NCI-H2171 (cell line): ENCODE measurements around the gene JDP2.
"Not testable (repeated sequence)": the region's sequence is repeated elsewhere in the genome, so short reads cannot be mapped to it uniquely, and the experiment has no call there.

Experiments
- DNase-seq: peaks from one replicate; lab custom pipeline; 2025; lab: John Stamatoyannopoulos, UW

The JDP2 gene

GRCh38 chr14:75456069-75456996 lies 28.5 kb downstream of the JDP2 start:
- no peak for DNase-seq

- no peak for DNase-seq
These were observed 29.1 kb downstream of the JDP2 start for GRCh38 chr14:75456997-75457335.

GRCh38 chr14:75457648-75458165 lies 29.9 kb downstream of the JDP2 start:
- DNase-seq: no peak

DNA sequence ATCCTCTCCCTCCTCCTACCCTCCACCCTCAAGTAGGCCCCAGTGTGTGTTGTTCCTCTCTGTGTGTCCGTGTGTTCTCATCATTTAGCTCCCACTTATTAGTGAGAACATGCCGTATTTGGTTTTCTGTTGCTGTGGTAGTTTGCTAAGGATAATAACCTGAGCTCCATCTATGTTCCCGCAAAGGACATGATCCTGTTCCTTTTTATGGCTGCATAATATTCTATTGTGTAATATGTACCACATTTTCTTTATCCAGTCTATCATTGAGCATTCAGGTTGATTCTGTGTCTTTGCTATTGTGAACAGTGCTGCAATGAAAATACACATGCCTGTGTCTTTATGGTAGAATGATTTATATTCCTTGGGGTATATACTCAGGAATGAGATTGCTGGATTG lies 30.5 kb downstream of the JDP2 start:
- DNase-seq: no peak

- no peak for DNase-seq
These were observed 31.4 kb downstream of the JDP2 start for GRCh38 chr14:75459099-75459741.

DNA sequence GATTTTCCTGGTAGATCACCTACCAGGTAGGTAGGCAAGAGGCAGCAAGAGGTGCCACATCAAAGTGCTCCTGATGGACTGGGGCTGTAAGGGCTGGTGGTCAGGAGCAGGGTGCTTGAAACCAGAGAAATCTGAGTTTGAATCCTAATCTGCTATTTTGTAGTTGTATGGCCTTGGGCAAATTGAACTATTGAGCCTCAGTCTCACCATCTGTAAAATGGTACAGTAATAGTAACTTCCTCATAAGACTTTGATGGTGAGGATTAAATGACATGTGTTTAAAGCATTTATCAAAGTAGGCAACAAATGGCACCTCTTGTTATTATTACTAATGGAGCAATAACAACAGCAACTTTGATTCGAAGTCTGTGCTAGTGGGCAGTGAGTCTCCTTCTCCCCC lies 32.0 kb downstream of the JDP2 start:
- no peak for DNase-seq

DNA sequence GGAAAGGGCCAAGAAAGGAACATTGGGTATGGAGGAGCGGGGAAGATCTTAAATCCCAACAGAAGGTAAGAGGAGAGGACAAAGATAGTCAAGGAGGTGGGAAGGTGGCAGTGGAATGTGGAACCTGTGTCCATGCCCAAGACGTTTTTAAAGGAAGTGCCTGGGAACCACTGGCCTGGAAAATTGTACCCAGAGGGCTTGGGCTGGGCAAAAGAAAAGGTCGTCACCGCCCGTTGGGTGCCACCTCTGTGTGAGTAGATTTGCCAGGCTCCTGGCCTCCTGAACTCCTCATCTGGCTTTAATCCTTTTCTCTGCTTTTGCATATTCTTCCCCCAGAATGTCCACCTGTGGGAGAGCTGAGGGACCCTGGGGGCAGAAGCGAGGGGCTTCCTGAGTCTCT lies 32.6 kb downstream of the JDP2 start:
- DNase-seq: no peak

DNA sequence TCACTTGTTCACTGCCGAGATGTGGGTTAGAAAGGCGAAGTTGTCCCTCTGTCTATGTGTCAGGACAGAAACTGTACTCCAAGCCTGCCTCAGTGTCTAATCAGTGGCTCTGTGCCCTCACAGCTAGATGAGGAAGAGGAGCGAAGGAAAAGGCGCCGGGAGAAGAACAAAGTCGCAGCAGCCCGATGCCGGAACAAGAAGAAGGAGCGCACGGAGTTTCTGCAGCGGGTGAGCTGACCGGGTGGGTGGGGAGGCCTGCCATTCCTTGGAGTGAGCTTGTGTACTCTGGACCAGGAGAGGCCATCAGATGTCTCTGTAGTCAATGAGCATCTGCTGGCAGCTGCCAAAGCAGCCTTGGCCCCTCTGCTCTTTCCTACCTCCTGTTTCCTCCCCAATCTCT lies 33.5 kb downstream of the JDP2 start:
- DNase-seq: no peak

DNA sequence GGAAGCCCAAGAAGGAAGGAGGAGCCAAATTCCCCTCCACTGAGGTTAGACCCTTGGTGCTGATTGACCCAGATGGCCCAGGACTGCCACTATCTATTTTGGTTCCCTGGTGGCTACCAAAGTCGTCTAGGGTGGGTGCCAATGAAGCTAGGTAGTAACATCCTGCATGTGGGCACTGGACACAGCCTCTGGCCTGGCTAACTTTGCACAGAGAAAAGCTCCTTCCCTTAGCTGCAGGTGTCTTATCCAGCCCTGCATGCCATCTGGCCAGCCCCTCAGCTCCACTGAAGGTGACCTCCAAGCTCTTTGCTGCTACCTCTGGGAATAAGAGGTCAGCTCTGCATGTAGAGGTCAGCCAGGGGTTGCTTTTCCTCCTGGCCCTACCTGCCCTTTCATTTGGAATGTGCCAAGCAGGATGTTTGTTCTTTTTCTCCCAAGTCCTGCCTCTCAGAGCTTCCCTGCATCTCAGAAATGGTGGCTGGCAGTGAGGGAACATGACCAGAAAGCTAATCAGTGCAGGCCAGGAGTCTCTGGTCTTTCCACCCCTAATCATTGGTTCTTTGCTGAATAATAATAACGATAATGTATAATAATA lies 34.0 kb downstream of the JDP2 start:
- no peak for DNase-seq

DNA sequence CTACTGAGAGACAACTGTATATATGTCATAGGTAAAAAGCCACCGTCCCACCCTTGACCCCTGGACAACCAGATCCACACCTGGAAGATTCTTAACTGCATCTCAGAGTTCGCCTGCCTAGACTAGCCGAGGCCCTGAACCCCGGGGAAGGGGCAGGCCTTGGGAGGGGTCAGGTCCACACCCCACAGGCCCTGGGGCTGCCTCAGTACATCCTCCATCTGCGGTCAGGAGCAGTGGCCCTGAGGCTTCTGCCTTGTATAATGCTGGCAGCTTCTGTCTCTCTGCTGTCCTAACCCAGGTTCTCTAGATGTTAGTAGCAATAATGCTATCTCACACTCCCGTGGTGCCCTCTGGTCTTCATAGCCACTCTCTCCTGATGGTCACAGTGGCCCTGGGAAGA lies 36.8 kb downstream of the JDP2 start:
- DNase-seq: no peak

- DNase-seq: no peak
These were observed 39.9 kb downstream of the JDP2 start for GRCh38 chr14:75467763-75468162.

DNA sequence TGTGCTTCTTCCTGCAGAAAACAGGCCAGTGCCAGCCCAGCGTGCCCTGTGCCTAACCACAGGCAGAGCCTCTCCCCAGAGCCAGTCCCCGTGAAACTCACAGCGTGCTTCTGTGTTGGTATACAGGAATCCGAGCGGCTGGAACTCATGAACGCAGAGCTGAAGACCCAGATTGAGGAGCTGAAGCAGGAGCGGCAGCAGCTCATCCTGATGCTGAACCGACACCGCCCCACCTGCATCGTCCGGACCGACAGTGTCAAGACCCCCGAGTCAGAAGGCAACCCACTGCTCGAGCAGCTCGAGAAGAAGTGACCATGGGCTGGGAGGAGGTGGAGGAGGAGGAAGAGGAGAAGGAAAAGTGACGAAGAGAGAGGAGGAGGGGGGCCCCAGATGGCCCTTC lies 41.3 kb downstream of the JDP2 start:
- DNase-seq: no peak

GRCh38 chr14:75469606-75470237 lies 41.9 kb downstream of the JDP2 start:
- no peak for DNase-seq

- DNase-seq: no peak
These were observed 42.5 kb downstream of the JDP2 start for GRCh38 chr14:75470238-75470797.

GRCh38 chr14:75471059-75471458 lies 43.2 kb downstream of the JDP2 start:
- DNase-seq: no peak

DNA sequence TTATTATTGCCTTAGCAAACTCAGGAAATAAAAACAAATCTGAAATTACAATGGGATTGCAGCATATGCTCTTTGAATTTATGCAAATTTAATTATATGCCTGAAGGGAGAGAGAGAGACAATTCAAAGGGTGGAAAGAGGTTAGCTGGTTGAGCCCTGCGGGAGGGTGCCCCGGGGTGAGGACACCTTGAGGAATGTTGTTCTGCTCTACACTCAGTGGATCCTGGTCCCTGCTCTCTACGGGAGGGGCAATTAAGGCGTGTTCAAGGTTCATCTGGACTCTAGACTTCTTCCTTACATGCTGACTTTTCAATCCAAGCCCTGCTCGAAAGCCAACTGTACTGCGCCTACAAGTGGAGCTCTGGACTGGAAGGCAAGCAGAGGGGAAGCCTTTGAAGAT lies 46.3 kb downstream of the JDP2 start:
- not testable (repeated sequence) for DNase-seq

DNA sequence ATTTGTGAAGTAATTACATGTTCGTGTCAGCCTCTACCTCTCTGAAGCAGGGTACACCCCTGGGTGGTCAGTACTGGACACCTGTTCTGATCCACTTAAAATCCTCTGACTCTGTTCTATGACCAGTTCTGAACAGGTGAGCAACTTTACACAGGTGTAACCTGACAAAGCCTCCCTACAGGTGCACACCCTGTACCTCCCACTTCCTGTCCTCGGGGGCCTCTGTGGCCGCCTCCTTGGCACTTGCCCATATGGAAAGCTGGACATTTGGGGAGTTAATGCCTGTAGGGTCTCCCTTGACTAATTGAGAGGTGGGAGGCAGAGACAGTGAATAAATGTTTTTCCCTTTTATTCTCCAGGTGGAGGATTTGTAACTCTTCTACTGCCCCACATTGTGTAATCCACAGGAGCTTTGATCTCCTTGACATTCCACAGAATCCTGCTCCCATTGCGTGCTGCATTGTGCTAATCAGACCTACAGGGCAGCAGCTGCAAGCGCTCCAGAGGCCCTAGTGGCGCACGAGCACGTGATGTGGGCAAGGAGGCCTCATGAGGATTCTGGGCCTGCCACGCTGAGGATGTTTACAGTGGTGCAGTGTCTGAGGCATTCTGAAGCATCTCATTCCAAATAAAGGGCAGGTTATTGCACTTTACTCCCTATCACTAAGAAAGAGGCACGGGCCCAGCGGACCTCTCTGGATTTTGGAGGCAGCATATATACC lies 48.6 kb downstream of the JDP2 start:
- DNase-seq: peak; percentile 49

DNA sequence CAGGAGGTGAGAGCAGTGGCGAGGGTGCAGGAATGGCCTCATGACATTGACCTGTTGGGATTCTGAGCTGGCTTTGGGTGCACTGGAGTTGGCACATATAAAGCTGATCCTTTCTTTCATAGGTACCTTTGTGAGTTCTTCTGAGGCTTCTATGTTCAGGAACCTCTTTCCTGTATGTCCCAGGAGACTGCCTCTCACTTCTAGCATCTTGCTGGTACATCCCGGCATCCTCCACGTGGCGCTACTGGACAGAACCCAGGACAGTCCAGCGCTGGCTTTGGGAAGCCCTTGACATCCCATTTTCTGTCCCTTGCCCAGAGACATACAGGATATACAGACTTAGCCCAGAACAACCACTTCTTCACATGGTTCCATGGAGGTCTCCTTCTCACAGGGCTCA lies 50.1 kb downstream of the JDP2 start:
- DNase-seq: no peak

GRCh38 chr14:75479770-75480600 lies 52.2 kb downstream of the JDP2 start:
- no peak for DNase-seq

- no peak for DNase-seq
These were observed 54.5 kb downstream of the JDP2 start for GRCh38 chr14:75482366-75482765.
